Body of pancreas (tissue), 4 donors: ENCODE data around the gene CLEC5A.

Source experiments
- CTCF ChIP-seq, 7 experiments: fragments of 450-650 bp in 4 of 7; fragments of 200-600 bp in 3 of 7; sonication (generic) in 3 of 7; IDR thresholded peaks; one replicate each; pipeline ENCODE4 v1.5.1; 2016 to 2019; ENCODE audit warnings: antibody characterized with exemption in 7 of 7
- POLR2A ChIP-seq, 3 donors: fragments of 450-650 bp; IDR thresholded peaks; one replicate each; pipeline ENCODE4 v1.6.1; 2016; ENCODE audit warnings: antibody characterized with exemption in 3 of 3, mild to moderate bottlenecking in 2 of 3

- TF ChIP-seq CTCF (IDR thresholded peaks at IDR 0.05) (no peak), POLR2A (IDR thresholded peaks at IDR 0.05) (no peak)
Observed at GRCh38 chr7:141945356-141945755, 1.4 kb downstream of the CLEC5A start.
